Esophagus muscularis mucosa (tissue), 3 donors: ENCODE results near the gene OR2H2.

Experiments used
- EP300 ChIP-seq: sonication (generic); formaldehyde crosslinking; IDR thresholded peaks from one replicate; pipeline ENCODE4 v1.6.1; 2017; ENCODE audit warnings: antibody characterized with exemption
- POLR2A ChIP-seq: fragments of 450-650 bp; IDR thresholded peaks from one replicate; pipeline ENCODE4 v1.6.1; 2017; ENCODE audit warnings: antibody characterized with exemption, moderate library complexity, mild to moderate bottlenecking, low read depth
- POLR2AphosphoS5 ChIP-seq, 2 donors: sonication (generic); formaldehyde crosslinking; IDR thresholded peaks; one replicate each; pipeline ENCODE4 v1.6.1; 2017; ENCODE audit warnings: antibody characterized with exemption in 2 of 2

DNA sequence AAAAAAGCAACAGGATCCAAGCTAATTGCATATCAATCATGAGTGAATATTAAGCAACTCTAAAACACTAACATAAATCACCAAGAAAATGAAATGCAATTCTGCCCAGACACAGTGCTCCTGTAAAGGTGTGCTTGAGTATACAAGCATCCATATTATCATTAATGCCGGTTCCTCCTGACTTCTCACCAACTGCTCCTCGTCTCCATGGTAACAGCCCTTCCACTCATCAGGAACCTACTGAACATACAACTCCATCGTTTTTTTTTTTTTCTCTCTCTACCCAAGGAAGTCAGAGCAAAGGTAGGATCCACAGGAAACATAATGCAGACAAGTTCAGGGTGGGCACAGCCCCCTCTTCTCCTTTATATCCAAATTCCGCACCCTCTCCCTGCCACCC is 35.7 kb downstream of the OR2H2 start:
- TF ChIP-seq POLR2AphosphoS5 (IDR thresholded peaks at IDR 0.05), result no peak
- TF ChIP-seq EP300, result no peak
- no peak for TF ChIP-seq POLR2A
